GM12865 (cell line): Measurements from ENCODE around the gene TCEA2.

ENCODE experiments used
- DNase-seq: peaks from one replicate; pipeline ENCODE4 v3.0.0; 2010; ENCODE audit warnings: low read depth
- H3K4me3 ChIP-seq: 2 replicates; pipeline ENCODE4 v1.5.1; 2011; ENCODE audit warnings: mild to moderate bottlenecking, low read depth, low read length, control low read depth
- TF ChIP-seq, protein P1 (sequence below): IDR thresholded peaks from 2 replicates; pipeline ENCODE4 v1.5.1; 2011; ENCODE audit warnings: low read length, control low read depth, low read depth, inconsistent platforms; ENCODE audit not compliant: insufficient read depth; ENCODE audit errors: missing control alignments

TCEA2 gene

DNA sequence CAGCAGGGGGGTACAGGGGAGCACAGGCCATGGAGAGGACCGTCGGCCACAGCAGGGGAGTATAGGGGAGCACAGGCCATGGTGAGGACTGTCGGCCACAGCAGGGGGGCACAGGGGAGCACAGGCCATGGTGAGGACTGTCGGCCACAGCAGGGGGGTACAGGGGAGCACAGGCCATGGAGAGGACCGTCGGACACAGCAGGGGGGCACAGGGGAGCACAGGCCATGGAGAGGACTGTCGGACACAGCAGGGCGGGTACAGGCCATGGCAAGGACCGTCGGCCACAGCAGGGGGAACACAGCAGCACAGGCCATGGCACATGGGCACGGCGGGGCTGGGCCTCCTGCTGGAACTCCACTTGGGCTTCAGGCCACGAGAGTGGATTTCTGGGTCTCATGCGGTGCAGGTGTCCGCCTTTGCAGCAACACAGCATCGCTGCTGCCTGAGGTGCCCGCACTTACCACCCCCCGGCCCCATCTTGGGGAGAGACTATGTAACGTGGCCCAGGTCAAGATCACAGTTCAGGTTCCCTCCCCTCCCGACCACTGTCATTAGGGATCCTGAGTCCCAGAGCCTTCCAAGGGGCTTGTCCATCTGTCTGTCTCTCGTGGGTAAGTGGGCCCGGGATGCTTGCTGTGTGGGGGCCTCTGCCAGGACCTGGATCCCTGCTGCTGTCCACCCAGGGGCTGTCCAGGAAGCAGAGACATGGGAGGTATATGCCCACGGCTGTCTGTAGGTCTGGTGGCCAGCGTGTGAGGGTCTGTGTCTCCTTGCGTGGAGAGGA, 41.9 kb downstream of the TCEA2 start:
- TF ChIP-seq, protein P1, sequence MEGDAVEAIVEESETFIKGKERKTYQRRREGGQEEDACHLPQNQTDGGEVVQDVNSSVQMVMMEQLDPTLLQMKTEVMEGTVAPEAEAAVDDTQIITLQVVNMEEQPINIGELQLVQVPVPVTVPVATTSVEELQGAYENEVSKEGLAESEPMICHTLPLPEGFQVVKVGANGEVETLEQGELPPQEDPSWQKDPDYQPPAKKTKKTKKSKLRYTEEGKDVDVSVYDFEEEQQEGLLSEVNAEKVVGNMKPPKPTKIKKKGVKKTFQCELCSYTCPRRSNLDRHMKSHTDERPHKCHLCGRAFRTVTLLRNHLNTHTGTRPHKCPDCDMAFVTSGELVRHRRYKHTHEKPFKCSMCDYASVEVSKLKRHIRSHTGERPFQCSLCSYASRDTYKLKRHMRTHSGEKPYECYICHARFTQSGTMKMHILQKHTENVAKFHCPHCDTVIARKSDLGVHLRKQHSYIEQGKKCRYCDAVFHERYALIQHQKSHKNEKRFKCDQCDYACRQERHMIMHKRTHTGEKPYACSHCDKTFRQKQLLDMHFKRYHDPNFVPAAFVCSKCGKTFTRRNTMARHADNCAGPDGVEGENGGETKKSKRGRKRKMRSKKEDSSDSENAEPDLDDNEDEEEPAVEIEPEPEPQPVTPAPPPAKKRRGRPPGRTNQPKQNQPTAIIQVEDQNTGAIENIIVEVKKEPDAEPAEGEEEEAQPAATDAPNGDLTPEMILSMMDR = no peak
- no peak overlapping the region for H3K4me3 ChIP-seq
- DNase-seq = no peak

DNA sequence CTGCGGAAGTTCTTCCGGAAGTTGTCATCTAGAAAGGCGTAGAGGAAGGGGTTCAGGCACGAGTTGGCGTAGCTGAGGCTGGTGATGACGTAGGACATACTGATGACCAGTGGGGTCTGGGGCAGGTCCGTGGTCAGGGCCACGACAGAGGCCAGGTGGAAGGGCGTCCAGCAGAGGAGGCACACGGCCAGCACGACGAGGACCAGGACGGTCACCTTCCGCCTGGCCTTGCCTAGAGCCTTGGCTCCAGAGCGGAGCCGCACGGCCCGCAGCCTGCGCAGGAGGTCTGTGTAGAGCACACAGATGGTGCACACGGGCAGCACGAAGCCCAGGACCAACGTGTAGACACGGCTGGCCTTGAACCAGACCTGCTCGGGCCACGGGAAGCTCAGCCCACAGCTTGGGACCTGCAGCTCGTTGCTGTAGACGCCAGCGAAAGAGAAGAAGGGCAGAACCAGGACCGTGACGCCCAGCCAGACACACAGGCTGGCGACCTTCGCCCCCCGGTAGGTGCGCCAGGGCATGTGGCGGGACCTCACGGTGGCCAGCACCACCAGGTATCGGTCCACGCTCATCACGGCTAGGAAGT, 42.9 kb downstream of the TCEA2 start:
- TF ChIP-seq, protein P1 = no peak
- DNase-seq = no peak
- no peak overlapping the region for H3K4me3 ChIP-seq

DNA sequence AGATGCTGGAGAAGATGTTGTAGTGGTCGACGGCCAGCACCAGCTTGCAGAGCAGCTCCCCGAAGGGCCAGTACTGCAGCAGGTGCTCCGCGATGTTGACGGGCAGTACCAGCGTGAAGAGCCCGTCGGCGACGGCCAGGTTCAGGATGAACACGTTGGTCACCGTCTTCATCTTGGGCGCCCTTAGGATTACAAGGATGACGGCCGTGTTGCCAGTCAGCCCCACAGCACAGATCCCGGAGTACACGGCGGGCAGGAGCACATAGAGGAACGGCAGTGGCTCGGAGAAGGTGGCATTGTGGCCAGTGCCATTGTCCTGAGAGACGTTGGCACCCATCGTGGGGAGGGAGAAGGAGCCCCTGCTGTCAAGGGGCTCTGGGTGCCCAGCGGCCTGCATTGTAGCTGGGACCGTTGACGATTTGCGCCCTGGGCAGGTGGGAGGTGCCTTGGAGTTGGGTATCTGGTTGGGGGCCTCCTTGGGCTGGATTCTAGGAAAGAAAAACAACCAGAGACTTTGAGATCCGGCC, 43.5 kb downstream of the TCEA2 start:
- TF ChIP-seq, protein P1 = no peak
- DNase-seq = no peak
- H3K4me3 ChIP-seq = no peak overlapping the region

DNA sequence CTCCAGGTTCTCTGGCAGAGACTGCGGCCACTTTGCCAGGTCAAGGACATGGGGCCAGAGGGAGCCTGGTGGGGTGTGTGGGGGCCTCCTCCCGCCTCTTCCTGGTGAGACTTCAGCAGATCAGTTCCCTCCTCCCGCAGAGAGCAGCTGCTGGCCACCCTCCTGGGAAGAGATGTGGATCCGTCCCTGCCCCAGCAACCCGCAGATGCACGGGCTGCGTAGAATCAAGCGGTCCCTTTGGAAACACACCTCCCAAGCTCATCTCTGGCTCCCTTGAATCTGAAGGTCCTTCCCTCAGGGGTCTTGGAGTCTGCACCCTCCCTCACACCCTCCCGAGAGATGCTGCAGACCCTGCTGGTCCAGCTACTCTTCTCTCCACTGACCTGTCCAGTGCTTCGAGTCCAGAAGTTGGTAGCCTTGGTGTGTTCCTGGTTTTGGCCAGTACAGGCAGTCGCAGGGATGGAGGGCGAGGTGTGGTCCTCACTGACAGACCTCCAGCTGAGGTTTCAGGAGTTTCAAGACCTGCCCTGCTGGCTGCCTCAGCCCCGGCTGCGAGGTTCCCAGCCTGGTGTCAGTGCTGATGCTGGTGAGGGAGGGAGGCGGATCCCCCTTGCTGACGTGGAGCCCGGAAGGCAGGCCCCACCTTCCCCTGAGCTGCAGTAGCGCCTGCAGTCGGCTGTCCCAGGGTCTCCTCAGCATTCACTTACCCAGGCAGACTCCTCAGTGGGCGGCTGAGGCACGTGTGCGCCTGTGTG, 44.2 kb downstream of the TCEA2 start, which contains the start of gene NPBWR2:
Gene NPBWR2, minus strand, starts transcription at position 585 of the 755 bp plus-strand sequence. CDS start 734 bp downstream, outside the sequence.
- no peak within 1 kb of the TSS for H3K4me3 ChIP-seq
- DNase-seq = no peak
- TF ChIP-seq, protein P1 = no peak

DNA sequence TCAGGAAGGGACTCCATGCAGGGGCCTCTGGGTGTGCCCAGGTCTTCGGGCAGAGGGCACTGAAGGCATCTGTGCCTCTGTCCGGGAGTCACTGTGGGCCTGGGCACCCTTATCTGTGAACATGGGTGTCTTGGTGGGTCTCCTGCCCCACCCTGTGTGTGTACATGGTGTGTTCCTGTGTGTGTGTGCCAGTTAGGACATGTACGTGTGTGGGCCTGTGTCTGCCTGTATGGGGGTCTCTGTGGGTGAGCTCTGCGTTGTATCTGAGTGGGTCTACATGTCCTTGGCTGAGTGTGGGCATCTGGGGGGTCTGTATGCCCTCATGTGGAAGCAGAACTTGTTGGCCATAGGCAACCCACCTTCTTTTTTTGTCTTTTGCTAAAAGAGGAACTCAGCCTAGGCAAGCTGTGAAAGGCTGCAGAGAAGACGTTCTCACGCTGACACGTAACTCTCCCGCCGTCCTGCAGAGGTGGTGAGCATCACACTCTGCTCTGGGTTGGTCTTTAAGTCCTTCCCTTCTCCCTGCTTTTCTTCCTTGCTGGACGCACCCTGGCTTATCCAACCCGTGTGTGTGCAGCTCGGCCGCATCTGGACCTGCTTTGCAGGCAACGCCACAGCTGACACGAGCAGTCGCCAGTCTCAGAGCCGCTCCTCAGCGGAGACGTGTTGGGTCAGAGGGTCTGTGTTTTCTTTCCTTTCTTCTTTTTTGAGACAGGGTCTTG, 44.9 kb downstream of the TCEA2 start:
- H3K4me3 ChIP-seq = no peak overlapping the region
- no peak for DNase-seq
- TF ChIP-seq, protein P1 = no peak
